OCI-LY3 (cell line): ENCODE measurements around the gene TNIP1.

ENCODE experiments used
- H2AFZ ChIP-seq: fragments of 200-600, 300-600 bp; shearing (Covaris generic); 2 replicates; pipeline ENCODE4 v1.6.0; 2014; ENCODE audit warnings: antibody characterized with exemption, low read depth, low read length
- H3K27ac ChIP-seq: fragments of 200-600, 300-600 bp; sonication (generic); 2 replicates; pipeline ENCODE4 v1.5.1; 2014; ENCODE audit warnings: mild to moderate bottlenecking, low read length, moderate library complexity, mixed read lengths
- H3K27me3 ChIP-seq: fragments of 200-600, 300-600 bp; sonication (generic); 2 replicates; pipeline ENCODE4 v1.6.1; 2014; ENCODE audit warnings: low read depth, low read length, mixed read lengths
- H3K36me3 ChIP-seq: fragments of 200-600, 300-600 bp; sonication (generic); replicated peaks from 2 replicates; pipeline ENCODE3; 2014; ENCODE audit warnings: low read depth, low read length, mixed read lengths
- H3K4me1 ChIP-seq: fragments of 300-600, 200-600 bp; sonication (generic); 2 replicates; pipeline ENCODE4 v1.6.1; 2014; ENCODE audit warnings: low read length, mixed read lengths
- H3K4me2 ChIP-seq: fragments of 200-600, 300-600 bp; sonication (generic); 2 replicates; pipeline ENCODE4 v1.6.1; 2014; ENCODE audit warnings: low read length, mixed read lengths
- H3K4me3 ChIP-seq: fragments of 300-600, 200-600 bp; sonication (generic); 2 replicates; pipeline ENCODE4 v1.5.1; 2014; ENCODE audit warnings: antibody characterized with exemption, mild to moderate bottlenecking, low read length, moderate library complexity
- H3K79me2 ChIP-seq: fragments of 300-600, 200-600 bp; shearing (Covaris generic); 2 replicates; pipeline ENCODE4 v1.6.1; 2014; ENCODE audit warnings: mild to moderate bottlenecking, low read length, mixed read lengths
- H3K9ac ChIP-seq: fragments of 300-600, 200-600 bp; shearing (Covaris generic); 2 replicates; pipeline ENCODE4 v1.6.0; 2014; ENCODE audit warnings: mild to moderate bottlenecking, low read length, moderate library complexity
- H3K9me3 ChIP-seq: fragments of 200-600, 300-600 bp; shearing (Covaris generic); 2 replicates; pipeline ENCODE4 v1.6.1; 2014; ENCODE audit warnings: low read length, mixed read lengths; ENCODE audit not compliant: insufficient read depth
- H4K20me1 ChIP-seq: fragments of 200-600, 300-600 bp; sonication (generic); 2 replicates; pipeline ENCODE4 v1.6.1; 2016; ENCODE audit warnings: low read length, mixed read lengths; ENCODE audit not compliant: insufficient read depth
- CTCF ChIP-seq: fragments of 200-600, 300-600 bp; sonication (generic); IDR thresholded peaks from 2 replicates; pipeline ENCODE4 v1.5.1; 2014; ENCODE audit warnings: antibody characterized with exemption, low read length, low read depth
- EZH2phosphoT487 ChIP-seq: fragments of 200-600 bp; shearing (Covaris generic); IDR thresholded peaks from 2 replicates; pipeline ENCODE4 v1.6.1; 2018; ENCODE audit warnings: antibody characterized with exemption, mixed run types, low read depth

Gene TNIP1

GRCh38 chr5:150993826-150994412, 86.9 kb downstream of the TNIP1 start:
- Histone ChIP-seq H3K4me3 (no peak overlapping the region), H3K9me3 (no peaks in the 10 kb centered on the region), H3K4me2 (no peak overlapping the region), H3K36me3 (no peaks in the 10 kb centered on the region), H3K27ac (no peak overlapping the region), H2AFZ (no peak overlapping the region), H3K9ac (no peak overlapping the region), H3K79me2 (no peaks in the 10 kb centered on the region), H3K4me1 (no peaks in the 10 kb centered on the region), H4K20me1 (no peaks in the 10 kb centered on the region), H3K27me3 (no peaks in the 10 kb centered on the region)
- TF ChIP-seq CTCF (no peak), EZH2phosphoT487 (no peak)

GRCh38 chr5:150993422-150993821, 87.4 kb downstream of the TNIP1 start:
- Histone ChIP-seq H3K79me2 (no peaks in the 10 kb centered on the region), H4K20me1 (no peaks in the 10 kb centered on the region), H2AFZ (no peak overlapping the region), H3K27ac (no peak overlapping the region), H3K4me1 (no peaks in the 10 kb centered on the region), H3K27me3 (no peaks in the 10 kb centered on the region), H3K4me3 (no peak overlapping the region), H3K9me3 (no peaks in the 10 kb centered on the region), H3K36me3 (no peaks in the 10 kb centered on the region), H3K4me2 (no peak overlapping the region), H3K9ac (no peak overlapping the region)
- TF ChIP-seq CTCF (no peak), EZH2phosphoT487 (no peak)

GRCh38 chr5:150992705-150993104, 88.1 kb downstream of the TNIP1 start:
- H3K27ac ChIP-seq = no peak overlapping the region
- H3K4me2 ChIP-seq = no peak overlapping the region
- no peak overlapping the region for H3K9ac ChIP-seq
- H2AFZ ChIP-seq = no peak overlapping the region
- H3K9me3 ChIP-seq = no peaks in the 10 kb centered on the region
- TF ChIP-seq CTCF = no peak
- TF ChIP-seq EZH2phosphoT487 = no peak
- H4K20me1 ChIP-seq = no peaks in the 10 kb centered on the region
- H3K36me3 ChIP-seq = no peaks in the 10 kb centered on the region
- no peaks in the 10 kb centered on the region for H3K4me1 ChIP-seq
- no peaks in the 10 kb centered on the region for H3K27me3 ChIP-seq
- no peak overlapping the region for H3K4me3 ChIP-seq
- H3K79me2 ChIP-seq = no peaks in the 10 kb centered on the region

- TF ChIP-seq CTCF = peak; percentile 40
- TF ChIP-seq EZH2phosphoT487 = no peak
- H3K9me3 ChIP-seq = no peaks in the 10 kb centered on the region
- H3K9ac ChIP-seq = no peak overlapping the region
- H3K36me3 ChIP-seq = no peaks in the 10 kb centered on the region
- H4K20me1 ChIP-seq = no peaks in the 10 kb centered on the region
- no peak overlapping the region for H3K27ac ChIP-seq
- H3K79me2 ChIP-seq = no peaks in the 10 kb centered on the region
- no peak overlapping the region for H3K4me2 ChIP-seq
- H2AFZ ChIP-seq = no peak overlapping the region
- no peaks in the 10 kb centered on the region for H3K27me3 ChIP-seq
- H3K4me3 ChIP-seq = no peak overlapping the region
- no peaks in the 10 kb centered on the region for H3K4me1 ChIP-seq
Measured at GRCh38 chr5:150989695-150990094, 91.1 kb downstream of the TNIP1 start.
